LNCaP clone FGC (cell line): ENCODE results near the gene SEMA4D.

ENCODE experiments used
- DNase-seq: peaks from one replicate; pipeline ENCODE4 v3.0.0-alpha.2; 2011; ENCODE audit warnings: low read depth
- H3K4me3 ChIP-seq: 2 replicates; pipeline ENCODE4 v1.5.1; 2011; ENCODE audit warnings: mild to moderate bottlenecking, low read depth, low read length, control low read depth
- CTCF ChIP-seq: IDR thresholded peaks from 2 replicates; pipeline ENCODE4 v1.5.1; 2012; ENCODE audit warnings: mild to moderate bottlenecking; ENCODE audit not compliant: control insufficient read depth, insufficient read depth; ENCODE audit errors: extremely low read depth

The SEMA4D gene

GRCh38 chr9:89529243-89530035, 31.5 kb upstream of the SEMA4D start:
- DNase-seq = no peak
- no peak for TF ChIP-seq CTCF
- no peak overlapping the region for H3K4me3 ChIP-seq

GRCh38 chr9:89528540-89528939, 30.6 kb upstream of the SEMA4D start:
- no peak overlapping the region for H3K4me3 ChIP-seq
- DNase-seq = no peak
- TF ChIP-seq CTCF = no peak

- H3K4me3 ChIP-seq = no peak overlapping the region
- TF ChIP-seq CTCF = no peak
- no peak for DNase-seq
Measured at GRCh38 chr9:89528131-89528530, 30.2 kb upstream of the SEMA4D start.

GRCh38 chr9:89527084-89527483, 29.2 kb upstream of the SEMA4D start:
- DNase-seq = no peak
- H3K4me3 ChIP-seq = no peak overlapping the region
- no peak for TF ChIP-seq CTCF

GRCh38 chr9:89526667-89527066, 28.8 kb upstream of the SEMA4D start:
- H3K4me3 ChIP-seq = no peak overlapping the region
- no peak for DNase-seq
- no peak for TF ChIP-seq CTCF

- no peak overlapping the region for H3K4me3 ChIP-seq
- TF ChIP-seq CTCF = no peak
- DNase-seq = no peak
Measured at GRCh38 chr9:89525446-89526374, 27.8 kb upstream of the SEMA4D start.
